MM.1S (cell line): Measurements from ENCODE around the gene GALNT9.

Experiments
- CTCF ChIP-seq: fragments of 300-600 bp; sonication (generic); IDR thresholded peaks from 2 replicates; pipeline ENCODE4 v1.5.1; 2016; ENCODE audit warnings: antibody characterized with exemption, low read length, mixed read lengths
- EZH2 ChIP-seq: fragments of 300-600 bp; sonication (generic); optimal IDR thresholded peaks from 2 replicates; pipeline ENCODE3; 2017; ENCODE audit warnings: low read depth, mild to moderate bottlenecking, antibody characterized with exemption, low read length, mixed read lengths
- EZH2phosphoT487 ChIP-seq: fragments of 300-600 bp; sonication (generic); IDR thresholded peaks from 2 replicates; pipeline ENCODE4 v1.6.1; 2018; ENCODE audit warnings: antibody characterized with exemption, low read length

GRCh38 chr12:132186857-132187620, 142.3 kb downstream of the GALNT9 start:
- no peak for TF ChIP-seq CTCF
- TF ChIP-seq EZH2, result no peak
- no peak for TF ChIP-seq EZH2phosphoT487
